IMR-90 (cell line): ENCODE measurements around the gene BACE1. TPM values are rescaled to one million over a fixed set of nuclear protein-coding genes. Genes with fewer than 3 reads are reported as not detected.

Source experiments
- ATAC-seq: fragments of 200-7000 bp; cut with Tn5 transposase; 2 replicates; pipeline ENCODE4 v1.9.1; 2020; ENCODE audit warnings: low read depth, mild to moderate bottlenecking, moderate library complexity
- BruUV-seq: library from RNA; stranded (reverse); fragments of 400-500 nt; replicated peaks from 2 replicates; lab custom pipeline; 2021; lab: Mats Ljungman, UMichigan
- CTCF ChIA-PET: fragments of 300-600 bp; formaldehyde crosslinking; extraction: SDS; loops from one replicate; lab custom pipeline; 2021; ENCODE audit warnings: antibody characterized with exemption; lab: Yijun Ruan, JAX
- POLR2A ChIA-PET: fragments of 300-600 bp; sonication (Branson Sonifier 250); formaldehyde crosslinking; loops from one replicate; lab custom pipeline; 2022; ENCODE audit warnings: antibody characterized with exemption; ENCODE audit not compliant: unreplicated experiment; lab: Charles Lee
- DNase-seq: peaks from one replicate; pipeline ENCODE4 v3.0.0; 2013
- H2AFZ ChIP-seq: replicated peaks from 2 replicates; pipeline ENCODE3; 2013; ENCODE audit warnings: low read length, mild to moderate bottlenecking; ENCODE audit not compliant: poor library complexity
- H2AK5ac ChIP-seq: 2 replicates; pipeline ENCODE4 v1.6.1; 2013; ENCODE audit warnings: low read depth, low read length, inconsistent platforms
- H2AK9ac ChIP-seq: replicated peaks from 2 replicates; pipeline ENCODE3; 2013; ENCODE audit warnings: mild to moderate bottlenecking, low read depth, low read length, moderate library complexity; ENCODE audit not compliant: poor library complexity
- H2BK120ac ChIP-seq: 2 replicates; pipeline ENCODE4 v1.6.1; 2013; ENCODE audit warnings: low read depth, low read length, inconsistent platforms
- H2BK15ac ChIP-seq: 3 replicates; pipeline ENCODE4 v1.6.1; 2013; ENCODE audit warnings: low read depth, low read length, inconsistent platforms
- H2BK20ac ChIP-seq: 2 replicates; pipeline ENCODE4 v1.6.1; 2013; ENCODE audit warnings: low read depth, mild to moderate bottlenecking, inconsistent platforms, low read length, moderate library complexity
- H2BK5ac ChIP-seq: 2 replicates; pipeline ENCODE4 v1.6.1; 2013; ENCODE audit warnings: mild to moderate bottlenecking, low read depth, low read length, inconsistent platforms; ENCODE audit not compliant: poor library complexity, severe bottlenecking
- H3K14ac ChIP-seq: replicated peaks from 2 replicates; pipeline ENCODE4 v1.6.1; 2013; ENCODE audit warnings: low read depth, low read length, inconsistent platforms
- H3K18ac ChIP-seq: 2 replicates; pipeline ENCODE4 v1.6.1; 2013; ENCODE audit warnings: low read depth, low read length, control low read depth
- H3K23ac ChIP-seq: 2 replicates; pipeline ENCODE4 v1.6.1; 2013; ENCODE audit warnings: low read depth, low read length, inconsistent platforms
- H3K27ac ChIP-seq: 2 replicates; pipeline ENCODE4 v1.5.1; 2013; ENCODE audit warnings: mild to moderate bottlenecking, control low read depth, low read length; ENCODE audit not compliant: insufficient read depth
- H3K27me3 ChIP-seq: 2 replicates; pipeline ENCODE4 v1.6.1; 2013; ENCODE audit warnings: low read length; ENCODE audit not compliant: control insufficient read depth, insufficient read depth
- H3K36me3 ChIP-seq: 2 replicates; pipeline ENCODE4 v1.6.1; 2013; ENCODE audit warnings: low read length, mixed read lengths; ENCODE audit not compliant: control insufficient read depth, insufficient read depth
- H3K4ac ChIP-seq: 2 replicates; pipeline ENCODE4 v1.6.1; 2013; ENCODE audit warnings: low read depth, low read length, inconsistent platforms
- H3K4me1 ChIP-seq: 2 replicates; pipeline ENCODE4 v1.6.1; 2013; ENCODE audit warnings: low read length, mixed read lengths; ENCODE audit not compliant: control insufficient read depth, insufficient read depth
- H3K4me2 ChIP-seq: 2 replicates; pipeline ENCODE4 v1.6.1; 2013; ENCODE audit warnings: low read depth, mild to moderate bottlenecking, control low read depth, low read length, moderate library complexity
- H3K4me3 ChIP-seq: 2 replicates; pipeline ENCODE4 v1.5.1; 2013; ENCODE audit warnings: low read depth, mild to moderate bottlenecking, control low read depth, low read length, moderate library complexity; ENCODE audit not compliant: insufficient read depth
- H3K56ac ChIP-seq: 2 replicates; pipeline ENCODE4 v1.6.1; 2013; ENCODE audit warnings: low read length, inconsistent platforms; ENCODE audit not compliant: insufficient read depth; ENCODE audit errors: extremely low read depth
- H3K79me1 ChIP-seq, 2 experiments: 2 replicates each; pipeline ENCODE4 v1.6.1; 2013; ENCODE audit warnings: low read length in 2 of 2, inconsistent platforms in 1 of 2, low read depth in 1 of 2
- H3K9ac ChIP-seq: 2 replicates; pipeline ENCODE4 v1.6.1; 2013; ENCODE audit warnings: low read depth, low read length, control low read depth
- H3K9me1 ChIP-seq: 2 replicates; pipeline ENCODE4 v1.6.1; 2013; ENCODE audit warnings: low read length, inconsistent platforms; ENCODE audit not compliant: insufficient read depth
- H3K9me3 ChIP-seq: 2 replicates; pipeline ENCODE4 v1.6.1; 2013; ENCODE audit warnings: low read length; ENCODE audit not compliant: control insufficient read depth, insufficient read depth
- H4K20me1 ChIP-seq: 2 replicates; pipeline ENCODE4 v1.6.1; 2013; ENCODE audit warnings: low read length, inconsistent platforms; ENCODE audit not compliant: insufficient read depth
- H4K5ac ChIP-seq: 2 replicates; pipeline ENCODE4 v1.6.1; 2013; ENCODE audit warnings: mild to moderate bottlenecking, low read depth, low read length, control low read depth
- H4K8ac ChIP-seq, 2 experiments: 2 replicates each; pipeline ENCODE4 v1.6.1; 2013; ENCODE audit warnings: low read depth in 2 of 2, low read length in 2 of 2, control low read depth in 1 of 2, inconsistent platforms in 1 of 2
- H4K91ac ChIP-seq: 2 replicates; pipeline ENCODE4 v1.6.1; 2013; ENCODE audit warnings: low read depth, low read length, inconsistent platforms; ENCODE audit not compliant: insufficient read depth
- BHLHE40 ChIP-seq: fragments of 150-350 bp; IDR thresholded peaks from 2 replicates; pipeline ENCODE4 v1.6.1; 2016; ENCODE audit warnings: mild to moderate bottlenecking, low read depth, low read length
- CEBPB ChIP-seq: IDR thresholded peaks from 2 replicates; pipeline ENCODE4 v1.6.1; 2012; ENCODE audit warnings: low read depth, low read length, improper control_type of control experiment
- CHD1 ChIP-seq: IDR thresholded peaks from 2 replicates; pipeline ENCODE4 v1.6.1; 2012; ENCODE audit warnings: low read depth, low read length, improper control_type of control experiment
- FOS ChIP-seq: fragments of 150-350 bp; IDR thresholded peaks from 2 replicates; pipeline ENCODE4 v1.6.1; 2016; ENCODE audit warnings: low read depth, low read length
- MAFK ChIP-seq: IDR thresholded peaks from 2 replicates; pipeline ENCODE4 v1.6.1; 2012; ENCODE audit warnings: low read depth, low read length, improper control_type of control experiment
- MAZ ChIP-seq: IDR thresholded peaks from 2 replicates; pipeline ENCODE4 v1.6.1; 2012; ENCODE audit warnings: low read depth, mild to moderate bottlenecking, low read length, improper control_type of control experiment, moderate library complexity, borderline replicate concordance
- MXI1 ChIP-seq: IDR thresholded peaks from 2 replicates; pipeline ENCODE4 v1.6.1; 2012; ENCODE audit warnings: low read depth, mild to moderate bottlenecking, low read length, moderate library complexity, borderline replicate concordance
- NFE2L2 ChIP-seq: fragments of 150-350 bp; IDR thresholded peaks from 2 replicates; pipeline ENCODE4 v1.6.1; 2016; ENCODE audit warnings: low read depth, mild to moderate bottlenecking, low read length
- POLR2A ChIP-seq: IDR thresholded peaks from 2 replicates; pipeline ENCODE4 v1.6.1; 2012; ENCODE audit warnings: mild to moderate bottlenecking, low read depth, low read length
- RAD21 ChIP-seq: IDR thresholded peaks from 2 replicates; pipeline ENCODE4 v1.6.1; 2012; ENCODE audit warnings: low read length, improper control_type of control experiment
- RCOR1 ChIP-seq: IDR thresholded peaks from 2 replicates; pipeline ENCODE4 v1.6.1; 2012; ENCODE audit warnings: mild to moderate bottlenecking, low read length, improper control_type of control experiment; ENCODE audit not compliant: insufficient replicate concordance
- RFX5 ChIP-seq: IDR thresholded peaks from 2 replicates; pipeline ENCODE4 v1.8.0; 2012; ENCODE audit warnings: low read depth, mild to moderate bottlenecking, low read length, moderate library complexity
- SMC3 ChIP-seq: fragments of 150-350 bp; IDR thresholded peaks from 2 replicates; pipeline ENCODE4 v1.6.1; 2016; ENCODE audit warnings: low read depth, mild to moderate bottlenecking, antibody characterized with exemption, low read length, moderate library complexity
- WGBS, 2 experiments: methylation state at CpG; one replicate each; pipeline versions ENCODE4 v1.1.5 to v1.1.7; 2013; ENCODE audit warnings: missing lambda C conversion rate in 2 of 2; ENCODE audit not compliant: insufficient read length in 1 of 2; ENCODE audit errors: extremely low coverage in 2 of 2; 5-methylcytosine and 5-hydroxymethylcytosine counted together
- dilution Hi-C: fragments of 300-500 bp; cut with HindIII; formaldehyde crosslinking; loops from one replicate; pipeline ENCODE4 v1.14.3; 2018; ENCODE audit warnings: low sequenced_read_pairs; ENCODE audit not compliant: unreplicated experiment
- in situ Hi-C: fragments of 300-500 bp; cut with MboI; formaldehyde crosslinking; loops from 3 replicates; pipeline ENCODE4 v1.14.3; 2019; ENCODE audit warnings: low sequenced_read_pairs, inconsistent platforms, mixed read lengths
- intact Hi-C: fragments of 100-400 bp; cut with micrococcal nuclease; formaldehyde crosslinking; loops from 2 replicates; pipeline ENCODE4 v1.10.0; 2022
- polyA plus RNA-seq, 3 experiments: library from polyadenylated mRNA; depleted of rRNA; stranded (reverse); fragments of >200 nt; gene quantifications; 2 replicates each; pipeline ENCODE4 v1.2.3, GENCODE V29; 2012; ENCODE audit warnings: low replicate concordance in 1 of 3
- total RNA-seq: library from RNA; depleted of rRNA; stranded (reverse); fragments of >200 nt; gene quantifications from 2 replicates; pipeline ENCODE4 v1.2.3, GENCODE V29; 2012
- TF ChIP-seq, protein P1 (sequence below): fragments of 150-350 bp; IDR thresholded peaks from 2 replicates; pipeline ENCODE4 v1.6.1; 2017; ENCODE audit warnings: mild to moderate bottlenecking, antibody characterized with exemption, low read length, low read depth
- TF ChIP-seq, protein P2 (sequence below): fragments of 150-350 bp; IDR thresholded peaks from 2 replicates; pipeline ENCODE4 v1.6.1; 2016; ENCODE audit warnings: low read depth, mild to moderate bottlenecking, low read length, moderate library complexity, borderline replicate concordance
- TF ChIP-seq, protein P3 (sequence below): conservative IDR thresholded peaks from 2 replicates; pipeline ENCODE4 v1.5.1; 2012; ENCODE audit warnings: mild to moderate bottlenecking, low read depth, low read length, improper control_type of control experiment

BACE1 gene
- total and polyA plus RNA-seq, 2 of the 4 experiments (the other 2 are of a cell fraction), result 27.6 to 50.6 TPM

DNA sequence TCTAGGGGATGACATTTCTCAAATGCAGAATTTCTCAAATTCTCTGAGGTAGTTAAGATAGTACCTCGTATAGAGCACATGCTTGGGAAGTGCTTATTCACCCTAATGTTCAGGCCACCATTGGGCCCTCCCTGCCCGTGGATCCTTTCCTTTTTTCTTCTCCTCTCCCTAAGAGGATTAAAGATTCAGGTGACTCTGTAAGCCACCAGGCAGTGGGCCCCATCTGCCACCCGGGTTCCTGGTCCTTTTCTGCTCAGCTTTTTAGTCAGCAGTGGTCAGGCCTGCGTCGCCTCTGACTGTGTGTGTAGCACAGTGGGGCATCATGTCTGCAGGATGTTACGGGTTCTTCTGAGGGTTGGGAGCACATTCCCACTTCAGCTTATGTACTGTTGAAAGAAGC is 18.8 kb upstream of the BACE1 start:
- Histone ChIP-seq H2AK9ac (no peak overlapping the region), H3K23ac (no peak overlapping the region), H2BK20ac (no peak overlapping the region), H3K79me1 (peaks cover 20 to 46% of the 10 kb centered on the region in 2 experiments), H3K14ac (no peak overlapping the region), H3K56ac (no peak overlapping the region), H3K4me1 (no peaks in the 10 kb centered on the region; the same call in none of the 2 replicates), H2BK15ac (no peak overlapping the region), H4K91ac (no peak overlapping the region), H2BK120ac (no peak overlapping the region), H3K4me2 (no peak overlapping the region), H3K4me3 (no peak overlapping the region), H3K9ac (no peak overlapping the region), H3K4ac (no peak overlapping the region), H2AK5ac (no peak overlapping the region), H3K9me1 (peaks cover 3% of the 10 kb centered on the region; the same call in 1 of the 2 replicates), H3K27me3 (no peaks in the 10 kb centered on the region), H3K27ac (no peak overlapping the region), H4K5ac (no peak overlapping the region), H3K9me3 (no peaks in the 10 kb centered on the region), H4K8ac (no peak overlapping the region), H3K18ac (no peak overlapping the region), H4K20me1 (peaks cover 4% of the 10 kb centered on the region), H2BK5ac (no peak overlapping the region), H2AFZ (no peak overlapping the region), H3K36me3 (peaks cover 9% of the 10 kb centered on the region)
- intact Hi-C loops, result no loop called here
- WGBS, 2 experiments, result 100% methylated on average over 1 of the region's 6 CpGs; no CpG with 5 or more reads in 1 of the 2 experiments
- in situ Hi-C loops, result no loop called here
- DNase-seq, result no peak
- CTCF ChIA-PET, result no interaction called here
- POLR2A ChIA-PET, result no interaction called here
- TF ChIP-seq RFX5, result no peak
- TF ChIP-seq, protein P1, sequence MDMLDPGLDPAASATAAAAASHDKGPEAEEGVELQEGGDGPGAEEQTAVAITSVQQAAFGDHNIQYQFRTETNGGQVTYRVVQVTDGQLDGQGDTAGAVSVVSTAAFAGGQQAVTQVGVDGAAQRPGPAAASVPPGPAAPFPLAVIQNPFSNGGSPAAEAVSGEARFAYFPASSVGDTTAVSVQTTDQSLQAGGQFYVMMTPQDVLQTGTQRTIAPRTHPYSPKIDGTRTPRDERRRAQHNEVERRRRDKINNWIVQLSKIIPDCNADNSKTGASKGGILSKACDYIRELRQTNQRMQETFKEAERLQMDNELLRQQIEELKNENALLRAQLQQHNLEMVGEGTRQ, result no peak
- no peak for TF ChIP-seq RAD21
- TF ChIP-seq, protein P2, sequence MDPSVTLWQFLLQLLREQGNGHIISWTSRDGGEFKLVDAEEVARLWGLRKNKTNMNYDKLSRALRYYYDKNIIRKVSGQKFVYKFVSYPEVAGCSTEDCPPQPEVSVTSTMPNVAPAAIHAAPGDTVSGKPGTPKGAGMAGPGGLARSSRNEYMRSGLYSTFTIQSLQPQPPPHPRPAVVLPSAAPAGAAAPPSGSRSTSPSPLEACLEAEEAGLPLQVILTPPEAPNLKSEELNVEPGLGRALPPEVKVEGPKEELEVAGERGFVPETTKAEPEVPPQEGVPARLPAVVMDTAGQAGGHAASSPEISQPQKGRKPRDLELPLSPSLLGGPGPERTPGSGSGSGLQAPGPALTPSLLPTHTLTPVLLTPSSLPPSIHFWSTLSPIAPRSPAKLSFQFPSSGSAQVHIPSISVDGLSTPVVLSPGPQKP, result no peak
- no peak for TF ChIP-seq POLR2A
- TF ChIP-seq MAZ, result no peak
- TF ChIP-seq MXI1, result no peak
- no peak for TF ChIP-seq FOS
- TF ChIP-seq MAFK, result no peak
- TF ChIP-seq NFE2L2, result no peak
- TF ChIP-seq CHD1, result no peak
- TF ChIP-seq RCOR1, result no peak
- no peak for TF ChIP-seq BHLHE40
- TF ChIP-seq, protein P3, sequence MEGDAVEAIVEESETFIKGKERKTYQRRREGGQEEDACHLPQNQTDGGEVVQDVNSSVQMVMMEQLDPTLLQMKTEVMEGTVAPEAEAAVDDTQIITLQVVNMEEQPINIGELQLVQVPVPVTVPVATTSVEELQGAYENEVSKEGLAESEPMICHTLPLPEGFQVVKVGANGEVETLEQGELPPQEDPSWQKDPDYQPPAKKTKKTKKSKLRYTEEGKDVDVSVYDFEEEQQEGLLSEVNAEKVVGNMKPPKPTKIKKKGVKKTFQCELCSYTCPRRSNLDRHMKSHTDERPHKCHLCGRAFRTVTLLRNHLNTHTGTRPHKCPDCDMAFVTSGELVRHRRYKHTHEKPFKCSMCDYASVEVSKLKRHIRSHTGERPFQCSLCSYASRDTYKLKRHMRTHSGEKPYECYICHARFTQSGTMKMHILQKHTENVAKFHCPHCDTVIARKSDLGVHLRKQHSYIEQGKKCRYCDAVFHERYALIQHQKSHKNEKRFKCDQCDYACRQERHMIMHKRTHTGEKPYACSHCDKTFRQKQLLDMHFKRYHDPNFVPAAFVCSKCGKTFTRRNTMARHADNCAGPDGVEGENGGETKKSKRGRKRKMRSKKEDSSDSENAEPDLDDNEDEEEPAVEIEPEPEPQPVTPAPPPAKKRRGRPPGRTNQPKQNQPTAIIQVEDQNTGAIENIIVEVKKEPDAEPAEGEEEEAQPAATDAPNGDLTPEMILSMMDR, result no peak
- no peak for TF ChIP-seq CEBPB
- no peak for TF ChIP-seq SMC3
- no TSS peak for BruUV-seq
- dilution Hi-C loops, result no loop called here
- no peak for ATAC-seq
